Astrocyte of the cerebellum (primary cell): ENCODE measurements around the gene TUBB8.

Source experiments
- DNase-seq: peaks from one replicate; pipeline ENCODE4 v3.0.0-alpha.2; 2011; ENCODE audit warnings: low read depth
- H3K4me3 ChIP-seq: 2 replicates; pipeline ENCODE4 v1.5.1; 2011; ENCODE audit warnings: mild to moderate bottlenecking, low read depth, low read length, moderate library complexity
- in situ Hi-C: cut with HindIII; loops from 2 replicates; pipeline ENCODE4 v1.10.0; 2017; ENCODE audit warnings: low sequenced_read_pairs
- TF ChIP-seq, protein P1 (sequence below): IDR thresholded peaks from 2 replicates; pipeline ENCODE4 v1.5.1; 2012; ENCODE audit warnings: low read length, low read depth, moderate library complexity, mild to moderate bottlenecking; ENCODE audit errors: missing control alignments

Gene TUBB8

DNA sequence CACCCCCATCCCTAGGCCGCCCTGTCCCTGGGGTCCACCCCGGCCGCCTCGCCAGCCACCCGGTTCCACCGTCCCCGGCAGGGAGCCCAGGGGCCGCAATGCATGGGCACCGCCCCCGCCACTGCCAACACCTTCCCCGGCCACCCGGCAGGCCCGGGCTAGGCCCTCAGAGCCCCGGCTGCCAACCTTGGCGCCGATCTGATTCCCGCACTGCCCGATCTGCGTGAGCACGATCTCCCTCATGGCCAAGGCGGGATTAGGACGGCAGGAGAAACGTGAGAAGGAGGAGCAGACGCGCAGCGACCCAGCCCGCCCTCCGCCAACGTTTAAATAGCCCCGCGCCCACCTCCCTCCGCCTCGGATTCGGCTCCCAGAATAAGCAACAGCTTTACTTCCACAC is at the start of gene TUBB8:
Gene TUBB8, minus strand, starts transcription at position 301 of the 400 bp plus-strand sequence. Its CDS starts 58 bp downstream, at position 243.
- in situ Hi-C loops = no loop called here
- TF ChIP-seq, protein P1, sequence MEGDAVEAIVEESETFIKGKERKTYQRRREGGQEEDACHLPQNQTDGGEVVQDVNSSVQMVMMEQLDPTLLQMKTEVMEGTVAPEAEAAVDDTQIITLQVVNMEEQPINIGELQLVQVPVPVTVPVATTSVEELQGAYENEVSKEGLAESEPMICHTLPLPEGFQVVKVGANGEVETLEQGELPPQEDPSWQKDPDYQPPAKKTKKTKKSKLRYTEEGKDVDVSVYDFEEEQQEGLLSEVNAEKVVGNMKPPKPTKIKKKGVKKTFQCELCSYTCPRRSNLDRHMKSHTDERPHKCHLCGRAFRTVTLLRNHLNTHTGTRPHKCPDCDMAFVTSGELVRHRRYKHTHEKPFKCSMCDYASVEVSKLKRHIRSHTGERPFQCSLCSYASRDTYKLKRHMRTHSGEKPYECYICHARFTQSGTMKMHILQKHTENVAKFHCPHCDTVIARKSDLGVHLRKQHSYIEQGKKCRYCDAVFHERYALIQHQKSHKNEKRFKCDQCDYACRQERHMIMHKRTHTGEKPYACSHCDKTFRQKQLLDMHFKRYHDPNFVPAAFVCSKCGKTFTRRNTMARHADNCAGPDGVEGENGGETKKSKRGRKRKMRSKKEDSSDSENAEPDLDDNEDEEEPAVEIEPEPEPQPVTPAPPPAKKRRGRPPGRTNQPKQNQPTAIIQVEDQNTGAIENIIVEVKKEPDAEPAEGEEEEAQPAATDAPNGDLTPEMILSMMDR = no peak

DNA sequence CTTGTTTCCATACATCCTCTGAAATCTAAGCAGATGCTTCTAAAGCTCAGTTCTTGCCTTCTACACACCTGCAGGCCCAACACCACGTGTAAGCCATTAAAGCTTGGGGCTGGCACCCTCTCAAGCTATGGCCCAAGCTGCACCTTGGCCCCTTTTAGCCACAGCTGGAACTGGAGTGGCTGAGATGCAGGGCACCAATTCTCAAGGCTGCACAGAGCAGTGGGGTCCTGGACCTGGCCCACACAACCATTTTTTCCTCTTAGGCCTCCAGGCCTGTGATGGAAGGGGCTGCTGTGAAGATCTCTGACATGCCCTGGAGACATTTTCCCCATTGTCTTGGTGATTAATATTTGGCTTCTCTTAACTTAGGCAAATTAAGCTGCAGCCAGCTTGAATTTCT is 47.4 kb upstream of the TUBB8 start:
- no peak overlapping the region for H3K4me3 ChIP-seq
- TF ChIP-seq, protein P1 = no peak
- no peak for DNase-seq
- in situ Hi-C loops = no loop called here

More for the DNA sequence above, at the start of gene TUBB8:
- H3K4me3 ChIP-seq = no peak within 1 kb of the TSS
- no peak for DNase-seq

DNA sequence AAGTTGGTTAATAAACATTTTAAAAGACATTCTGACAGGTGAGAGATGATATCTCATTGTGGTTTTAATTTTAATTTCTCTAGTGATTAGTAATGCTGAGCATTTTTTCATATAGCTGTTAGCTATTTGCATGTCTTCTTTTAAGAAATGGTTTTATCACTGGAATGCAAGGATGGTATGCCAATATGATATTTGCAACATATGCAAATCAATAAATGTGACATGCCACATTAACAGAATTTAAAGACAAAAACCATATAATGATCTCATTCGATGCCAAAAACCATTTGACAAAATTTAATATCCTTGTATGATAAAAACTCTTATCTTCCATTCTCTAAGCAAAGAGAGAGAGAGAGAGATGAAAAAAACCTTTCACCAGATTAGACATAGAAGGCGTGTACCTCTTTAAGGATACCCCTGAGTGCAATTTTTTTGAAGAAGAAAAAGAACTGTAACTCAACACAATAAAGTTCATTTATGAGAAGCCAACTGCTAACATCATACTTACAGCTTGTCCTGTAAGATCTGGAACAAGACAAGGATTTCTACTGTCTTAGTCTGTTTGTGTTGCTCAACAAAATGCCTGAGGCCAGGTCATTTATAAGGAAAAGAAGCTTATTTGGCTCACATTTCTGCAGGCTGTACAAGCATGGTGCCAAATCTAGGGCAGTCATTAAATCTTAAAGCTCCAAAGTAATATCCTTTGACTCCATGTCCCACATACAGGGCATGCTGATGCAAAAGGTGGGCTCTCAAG is 46.4 kb upstream of the TUBB8 start:
- no peak overlapping the region for H3K4me3 ChIP-seq
- TF ChIP-seq, protein P1 = no peak
- no peak for DNase-seq
- in situ Hi-C loops = no loop called here

DNA sequence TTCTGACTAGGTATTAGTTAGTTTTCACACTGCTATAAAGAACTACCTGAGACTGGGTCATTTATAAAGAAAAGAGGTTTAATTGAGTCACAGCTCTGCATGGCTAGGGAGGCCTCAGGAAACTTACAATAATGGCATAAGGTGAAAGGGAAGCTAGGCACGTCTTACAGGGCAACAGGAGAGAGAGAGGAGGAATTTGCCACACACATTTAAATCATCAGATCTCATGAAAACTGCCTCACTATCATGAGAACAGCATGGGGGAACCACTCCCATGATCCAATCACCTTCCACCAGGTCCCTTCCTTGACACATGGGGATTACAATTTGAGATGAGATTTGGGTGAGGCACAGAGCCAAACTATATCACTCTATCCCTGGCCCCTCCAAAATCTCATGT is 45.5 kb upstream of the TUBB8 start:
- H3K4me3 ChIP-seq = no peak overlapping the region
- in situ Hi-C loops = no loop called here
- TF ChIP-seq, protein P1 = no peak
- DNase-seq = no peak

DNA sequence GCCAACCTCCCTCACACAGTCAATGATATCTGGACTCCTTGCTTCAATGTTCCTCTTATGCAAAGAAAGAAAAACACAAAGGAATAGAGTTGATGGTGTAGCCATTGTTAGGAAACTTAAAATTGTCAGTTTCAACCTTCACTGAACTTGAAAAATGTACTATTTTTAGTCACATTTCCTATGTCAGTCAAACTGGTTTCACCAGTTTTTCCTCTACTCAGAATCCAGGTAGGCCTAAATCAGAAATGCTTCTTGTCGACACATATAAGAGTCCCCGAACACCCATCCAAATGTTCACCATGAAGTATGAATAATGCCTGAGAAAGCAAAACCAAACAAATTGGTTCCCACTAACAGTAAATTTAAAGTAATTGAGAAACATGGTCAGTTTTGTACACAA is 43.8 kb upstream of the TUBB8 start:
- TF ChIP-seq, protein P1 = no peak
- in situ Hi-C loops = no loop called here
- no peak overlapping the region for H3K4me3 ChIP-seq

DNA sequence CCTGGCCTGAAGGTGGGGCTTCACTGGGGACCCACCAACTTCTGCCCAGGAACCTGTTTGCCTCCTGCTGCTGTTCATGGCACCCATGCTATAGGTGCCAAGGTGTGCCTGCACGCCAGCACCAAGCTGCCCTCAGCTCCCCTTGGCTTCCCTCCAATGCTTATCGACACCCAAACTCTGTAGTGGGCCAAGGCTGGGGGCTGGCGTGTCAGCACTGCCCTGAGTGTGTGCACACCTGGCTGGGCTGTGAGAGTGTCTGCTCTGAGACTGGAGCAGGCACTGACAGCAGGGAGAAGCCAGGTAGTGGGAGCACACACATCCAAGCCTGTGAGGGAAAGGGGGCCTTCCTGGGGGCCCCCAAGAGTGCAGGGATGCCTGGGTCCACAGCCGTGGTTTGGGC is 43.1 kb upstream of the TUBB8 start:
- in situ Hi-C loops = no loop called here
- TF ChIP-seq, protein P1 = no peak
- DNase-seq = no peak
- H3K4me3 ChIP-seq = no peak overlapping the region

More for the DNA sequence above, 43.8 kb upstream of the TUBB8 start:
- no peak for DNase-seq
